A673 (cell line): ENCODE results near the gene EFCAB14. TPM values are rescaled to one million over a fixed set of nuclear protein-coding genes. Genes with fewer than 3 reads are reported as not detected.

ENCODE experiments used
- BruUV-seq: library from RNA; stranded (reverse); fragments of 400-500 nt; replicated peaks from 2 replicates; lab custom pipeline; 2021; lab: Mats Ljungman, UMichigan
- CTCF ChIA-PET: fragments of 300-600 bp; sonication (Branson Sonifier 250); formaldehyde crosslinking; loops from one replicate; lab custom pipeline; 2022; ENCODE audit warnings: antibody characterized with exemption; lab: Charles Lee
- POLR2A ChIA-PET: fragments of 300-600 bp; sonication (Branson Sonifier 250); formaldehyde crosslinking; loops from one replicate; lab custom pipeline; 2022; ENCODE audit warnings: antibody characterized with exemption; ENCODE audit not compliant: low non-redundant PET; lab: Charles Lee
- DNase-seq: peaks from one replicate; pipeline ENCODE4 v3.0.0-alpha.2; 2015; ENCODE audit warnings: low spot score
- H3K27ac ChIP-seq: fragments of 200-600 bp; sonication (generic); 2 replicates; pipeline ENCODE4 v1.5.1; 2016; ENCODE audit warnings: mixed run types, low read depth, mild to moderate bottlenecking, mixed read lengths, antibody characterized with exemption, low read length; ENCODE audit not compliant: poor library complexity, severe bottlenecking
- H3K27me3 ChIP-seq: fragments of 200-600 bp; sonication (generic); replicated peaks from 2 replicates; pipeline ENCODE4 v1.6.1; 2017; ENCODE audit warnings: mixed run types, low read depth, mild to moderate bottlenecking, mixed read lengths, antibody characterized with exemption, low read length; ENCODE audit not compliant: insufficient read depth, poor library complexity
- H3K36me3 ChIP-seq: fragments of 200-600 bp; sonication (generic); 2 replicates; pipeline ENCODE4 v1.6.1; 2016; ENCODE audit warnings: mixed run types, mild to moderate bottlenecking, mixed read lengths, antibody characterized with exemption, low read length; ENCODE audit not compliant: insufficient read depth, poor library complexity, severe bottlenecking
- H3K4me1 ChIP-seq: fragments of 200-600 bp; sonication (generic); 2 replicates; pipeline ENCODE4 v1.6.1; 2017; ENCODE audit warnings: mixed run types, mild to moderate bottlenecking, mixed read lengths, antibody characterized with exemption, low read length; ENCODE audit not compliant: insufficient read depth, poor library complexity, severe bottlenecking
- H3K4me3 ChIP-seq: fragments of 200-600 bp; sonication (generic); 2 replicates; pipeline ENCODE4 v1.5.1; 2016; ENCODE audit warnings: low read depth, mixed run types, mild to moderate bottlenecking, mixed read lengths, low read length; ENCODE audit not compliant: poor library complexity, severe bottlenecking
- H3K9me3 ChIP-seq: fragments of 200-600 bp; sonication (generic); 2 replicates; pipeline ENCODE4 v1.6.1; 2016; ENCODE audit warnings: mixed run types, low read depth, mild to moderate bottlenecking, mixed read lengths, antibody characterized with exemption, low read length; ENCODE audit not compliant: poor library complexity, severe bottlenecking
- CTCF ChIP-seq: fragments of 300-800, 200-600 bp; sonication (generic); conservative IDR thresholded peaks from 2 replicates; pipeline ENCODE4 v1.5.1; 2017; ENCODE audit warnings: low read depth, mild to moderate bottlenecking, antibody characterized with exemption, low read length, moderate library complexity, mixed read lengths
- EZH2 ChIP-seq: fragments of 200-600 bp; sonication (generic); IDR thresholded peaks from 2 replicates; pipeline ENCODE4 v1.6.1; 2017; ENCODE audit warnings: borderline replicate concordance, low read depth, mild to moderate bottlenecking, mixed read lengths, antibody characterized with exemption, low read length; ENCODE audit not compliant: poor library complexity, severe bottlenecking
- intact Hi-C: fragments of 100-400 bp; cut with micrococcal nuclease; formaldehyde crosslinking; loops from one replicate; pipeline ENCODE4 v1.10.0; 2022; ENCODE audit not compliant: unreplicated experiment
- total RNA-seq: library from RNA; stranded (reverse); gene quantifications from 2 replicates; pipeline ENCODE4 v1.2.3, GENCODE V29; 2021

Gene EFCAB14
- total RNA-seq, 1 experiment from 2014 or later = 39.8 TPM

GRCh38 chr1:46639547-46639946 is 79.4 kb downstream of the EFCAB14 start:
- DNase-seq = no peak
- no peak overlapping the region for H3K4me3 ChIP-seq
- no TSS peak for BruUV-seq
- no peaks in the 10 kb centered on the region for H3K27me3 ChIP-seq
- no peaks in the 10 kb centered on the region for H3K4me1 ChIP-seq
- H3K9me3 ChIP-seq = no peaks in the 10 kb centered on the region
- intact Hi-C loops = no loop called here
- ChIA-PET POLR2A (no interaction called here), CTCF (no interaction called here)
- no peak for TF ChIP-seq CTCF
- no peak for TF ChIP-seq EZH2
- no peaks in the 10 kb centered on the region for H3K36me3 ChIP-seq
- H3K27ac ChIP-seq = no peak overlapping the region

- POLR2A ChIA-PET = no interaction called here
Measured at GRCh38 chr1:46638921-46639320, 80.0 kb downstream of the EFCAB14 start.

GRCh38 chr1:46637444-46638083 is 81.3 kb downstream of the EFCAB14 start:
- no peak for DNase-seq
- Histone ChIP-seq H3K27ac (no peak overlapping the region), H3K4me1 (no peaks in the 10 kb centered on the region), H3K27me3 (no peaks in the 10 kb centered on the region), H3K9me3 (no peaks in the 10 kb centered on the region), H3K4me3 (no peak overlapping the region), H3K36me3 (peaks cover 2% of the 10 kb centered on the region)
- no TSS peak for BruUV-seq
- TF ChIP-seq CTCF (no peak), EZH2 (no peak)
- intact Hi-C loops = no loop called here
- ChIA-PET POLR2A (no interaction called here), CTCF (no interaction called here)

More at GRCh38 chr1:46638921-46639320, 80.0 kb downstream of the EFCAB14 start:
- TF ChIP-seq EZH2 (no peak), CTCF (no peak)
- CTCF ChIA-PET = no interaction called here
- no TSS peak for BruUV-seq
- H3K27me3 ChIP-seq = no peaks in the 10 kb centered on the region
- intact Hi-C loops = no loop called here
- no peak overlapping the region for H3K27ac ChIP-seq
- H3K36me3 ChIP-seq = no peaks in the 10 kb centered on the region
- DNase-seq = no peak
- H3K4me3 ChIP-seq = no peak overlapping the region
- no peaks in the 10 kb centered on the region for H3K9me3 ChIP-seq
- H3K4me1 ChIP-seq = no peaks in the 10 kb centered on the region
